ENCODE data around the gene SLC22A7. TPM values are rescaled to one million over a fixed set of nuclear protein-coding genes. Genes with fewer than 3 reads are reported as not detected.
A peak's percentile ranks its signal among the peaks of the same experiment; 100 is the strongest.

The SLC22A7 gene
- total and polyA plus RNA-seq, 2 experiments from 2014 or later, result not detected

DNA sequence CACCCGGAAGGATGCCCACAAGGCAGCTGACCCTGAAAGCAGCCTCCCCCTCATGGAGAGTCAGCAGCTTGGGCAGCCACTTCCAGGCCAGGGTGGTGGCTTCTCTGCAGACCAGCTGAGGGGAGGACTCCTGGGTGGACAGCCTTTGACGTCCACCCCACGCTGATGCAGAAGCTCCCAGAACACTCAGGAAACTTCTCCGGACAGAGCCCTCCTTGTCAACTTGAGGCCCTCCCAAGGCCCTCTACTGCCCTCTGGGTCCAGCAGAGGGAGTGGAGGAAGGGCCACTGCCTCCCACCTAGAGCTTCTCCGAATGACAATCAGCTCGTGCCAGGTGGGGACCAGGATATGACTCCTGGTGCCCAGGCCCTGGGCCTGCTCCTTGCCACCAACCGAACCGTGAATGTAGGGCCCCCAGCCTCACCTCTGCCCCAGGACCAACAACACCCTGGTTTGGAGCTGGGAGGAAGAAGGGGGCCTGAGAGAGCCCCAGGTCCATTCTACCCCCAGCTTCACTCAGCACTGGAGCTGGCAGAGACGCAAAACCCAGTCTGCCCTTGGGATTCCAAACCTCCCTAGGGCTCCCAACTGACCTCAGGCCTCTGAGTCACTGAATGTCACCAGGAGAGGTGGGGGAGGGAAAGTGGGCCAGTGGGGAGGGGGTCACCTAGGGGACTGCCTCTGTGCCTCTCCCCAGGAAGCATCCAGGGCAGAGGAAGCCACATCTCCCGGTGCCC lies 10.9 kb upstream of the SLC22A7 start:
- Histone ChIP-seq H3F3A (ENCODE audit: insufficient read depth) (no peaks in the 10 kb centered on the region), H3K36me3 (ENCODE audit: low read depth) (no peaks in the 10 kb centered on the region), H3K4me1 (ENCODE audit: insufficient read depth) (no peaks in the 10 kb centered on the region), H3K9ac (no peak overlapping the region), H3K9me3 (ENCODE audit: low read depth) (no peaks in the 10 kb centered on the region), H3K9me2 (ENCODE audit: insufficient read depth) (no peaks in the 10 kb centered on the region), H3K27ac (no peak overlapping the region), H3K27me3 (replicated peaks; ENCODE audit: insufficient read depth) (peaks cover 13% of the 10 kb centered on the region), H4K20me1 (ENCODE audit: insufficient read depth) (no peaks in the 10 kb centered on the region), H3K4me3 (no peak overlapping the region), H3K4me2 (ENCODE audit: unreplicated experiment) (no peak overlapping the region), H3K79me2 (ENCODE audit: insufficient read depth) (no peaks in the 10 kb centered on the region), H2AFZ (no peak overlapping the region)
- TF ChIP-seq EZH2phosphoT487 (IDR thresholded peaks at IDR 0.05; ENCODE audit: insufficient read depth, low read depth) (no peak), EZH2 (IDR thresholded peaks at IDR 0.05; ENCODE audit: insufficient read depth, poor library complexity, severe bottlenecking) (no peak)
- 58 to 73% methylated on average over 9 to 10 of the region's 10 CpGs for WGBS, 2 experiments (ENCODE audit: low coverage in 1 of 2, low lambda C conversion rate in 2 of 2, missing lambda C conversion rate in 2 of 2)
- in situ Hi-C loops (cut with MboI), result no loop called here
- peak; percentile 27 for DNase-seq

DNA sequence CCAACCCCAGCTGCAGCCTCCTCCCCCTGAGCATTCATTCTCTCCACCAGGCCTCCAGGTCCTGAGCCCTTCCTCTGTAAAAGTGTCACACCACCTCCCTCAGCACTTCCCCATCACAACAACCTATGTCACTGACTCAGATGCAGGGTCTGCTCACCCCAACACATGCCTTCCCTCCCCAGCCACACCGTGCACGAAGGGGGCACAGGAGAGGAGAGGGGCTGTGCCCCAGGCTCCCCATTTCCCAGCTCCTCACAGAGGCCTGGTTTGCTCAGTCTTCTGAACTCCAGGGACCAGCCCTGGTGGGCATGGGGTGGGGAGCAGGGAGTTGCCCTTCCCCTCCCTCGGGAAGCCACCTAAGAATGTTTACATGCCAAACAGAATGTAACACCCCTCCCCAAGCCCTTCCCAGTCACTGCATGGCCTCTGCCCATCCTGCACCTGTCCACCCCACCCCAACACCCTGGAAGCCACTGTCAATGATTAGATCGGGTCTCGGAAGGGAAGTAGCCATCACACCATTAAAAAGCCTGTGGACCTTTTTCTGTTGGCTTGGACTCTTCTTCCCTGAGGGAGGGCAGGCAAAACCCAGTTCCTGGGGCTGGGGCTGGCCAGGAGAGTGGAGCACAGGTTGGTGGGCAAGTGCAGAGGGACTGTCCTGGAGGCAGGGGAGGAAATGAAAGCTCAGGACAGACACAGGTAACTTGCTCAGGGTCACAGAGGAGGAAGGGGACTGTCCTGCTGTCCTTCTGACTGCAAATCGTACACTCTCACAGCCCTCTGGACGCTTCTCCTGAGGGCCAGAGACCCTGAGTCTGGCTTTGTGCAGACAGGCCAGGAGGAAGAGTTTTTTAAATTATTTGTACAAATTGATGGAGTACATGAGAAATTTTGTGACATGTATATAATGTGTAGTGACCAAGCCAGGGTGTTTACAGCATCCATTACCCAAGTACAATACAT lies 10.1 kb upstream of the SLC22A7 start:
- Histone ChIP-seq H3K4me1 (ENCODE audit: insufficient read depth) (no peaks in the 10 kb centered on the region), H2AFZ (no peak overlapping the region), H4K20me1 (ENCODE audit: insufficient read depth) (no peaks in the 10 kb centered on the region), H3K9me3 (ENCODE audit: low read depth) (no peaks in the 10 kb centered on the region), H3K36me3 (ENCODE audit: low read depth) (no peaks in the 10 kb centered on the region), H3F3A (ENCODE audit: insufficient read depth) (no peaks in the 10 kb centered on the region), H3K79me2 (ENCODE audit: insufficient read depth) (no peaks in the 10 kb centered on the region), H3K9ac (no peak overlapping the region), H3K27me3 (replicated peaks; ENCODE audit: insufficient read depth) (peaks cover 13% of the 10 kb centered on the region), H3K27ac (no peak overlapping the region), H3K4me2 (ENCODE audit: unreplicated experiment) (no peak overlapping the region), H3K9me2 (ENCODE audit: insufficient read depth) (no peaks in the 10 kb centered on the region), H3K4me3 (no peak overlapping the region)
- 61 to 72% methylated on average over 7 of the region's 7 CpGs for WGBS, 2 experiments (ENCODE audit: low coverage in 1 of 2, low lambda C conversion rate in 2 of 2, missing lambda C conversion rate in 2 of 2)
- in situ Hi-C loops (cut with MboI), result no loop called here
- no peak for DNase-seq
- TF ChIP-seq EZH2 (IDR thresholded peaks at IDR 0.05; ENCODE audit: insufficient read depth, poor library complexity, severe bottlenecking), result no peak

DNA sequence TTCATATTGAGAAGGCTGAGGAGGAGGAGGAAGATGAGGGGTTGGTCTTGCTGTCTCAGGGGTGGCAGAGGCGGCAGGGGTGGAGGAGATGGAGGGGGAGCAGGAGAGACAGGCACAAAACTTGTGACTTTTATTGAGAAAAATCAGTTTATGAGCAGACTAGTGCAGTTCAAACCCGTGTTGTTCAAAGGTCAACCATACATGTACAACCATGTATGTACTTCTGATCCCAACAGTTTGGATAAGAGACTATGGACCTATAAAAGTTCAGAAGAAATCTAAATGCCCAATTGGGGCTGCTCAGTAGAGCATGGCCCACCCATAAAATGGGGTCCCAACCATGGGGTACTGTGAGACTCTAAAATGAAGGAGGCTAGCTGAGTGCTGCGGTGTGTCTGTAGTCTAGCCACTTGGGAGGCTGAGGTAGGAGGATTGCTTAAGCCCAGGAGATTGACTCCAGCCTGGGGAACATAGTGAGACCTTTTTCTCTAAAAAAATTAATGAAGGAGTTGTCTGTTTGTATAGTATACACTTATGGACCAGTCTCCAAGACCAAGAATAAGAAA lies 7.6 kb upstream of the SLC22A7 start:
- H3K4me1 ChIP-seq (ENCODE audit: insufficient read depth), result no peaks in the 10 kb centered on the region
- no peak for TF ChIP-seq EZH2phosphoT487 (IDR thresholded peaks at IDR 0.05; ENCODE audit: insufficient read depth, low read depth)
- TF ChIP-seq EZH2 (IDR thresholded peaks at IDR 0.05; ENCODE audit: insufficient read depth, poor library complexity, severe bottlenecking), result no peak
- 43 to 55% methylated on average over 3 of the region's 3 CpGs for WGBS, 2 experiments (ENCODE audit: low coverage in 1 of 2, low lambda C conversion rate in 2 of 2, missing lambda C conversion rate in 2 of 2)
- H2AFZ ChIP-seq, result no peak overlapping the region
- H3F3A ChIP-seq (ENCODE audit: insufficient read depth), result no peaks in the 10 kb centered on the region
- in situ Hi-C loops (cut with MboI), result no loop called here
- H4K20me1 ChIP-seq (ENCODE audit: insufficient read depth), result no peaks in the 10 kb centered on the region
- no peaks in the 10 kb centered on the region for H3K79me2 ChIP-seq (ENCODE audit: insufficient read depth)
- DNase-seq, result no peak
- no peaks in the 10 kb centered on the region for H3K9me3 ChIP-seq (ENCODE audit: low read depth)
- no peak overlapping the region for H3K4me2 ChIP-seq (ENCODE audit: unreplicated experiment)
- no peak overlapping the region for H3K9ac ChIP-seq
- H3K27ac ChIP-seq, result no peak overlapping the region
- peaks cover 6% of the 10 kb centered on the region for H3K27me3 ChIP-seq (replicated peaks; ENCODE audit: insufficient read depth)
- no peaks in the 10 kb centered on the region for H3K36me3 ChIP-seq (ENCODE audit: low read depth)
- H3K4me3 ChIP-seq, result no peak overlapping the region
- H3K9me2 ChIP-seq (ENCODE audit: insufficient read depth), result no peaks in the 10 kb centered on the region

DNA sequence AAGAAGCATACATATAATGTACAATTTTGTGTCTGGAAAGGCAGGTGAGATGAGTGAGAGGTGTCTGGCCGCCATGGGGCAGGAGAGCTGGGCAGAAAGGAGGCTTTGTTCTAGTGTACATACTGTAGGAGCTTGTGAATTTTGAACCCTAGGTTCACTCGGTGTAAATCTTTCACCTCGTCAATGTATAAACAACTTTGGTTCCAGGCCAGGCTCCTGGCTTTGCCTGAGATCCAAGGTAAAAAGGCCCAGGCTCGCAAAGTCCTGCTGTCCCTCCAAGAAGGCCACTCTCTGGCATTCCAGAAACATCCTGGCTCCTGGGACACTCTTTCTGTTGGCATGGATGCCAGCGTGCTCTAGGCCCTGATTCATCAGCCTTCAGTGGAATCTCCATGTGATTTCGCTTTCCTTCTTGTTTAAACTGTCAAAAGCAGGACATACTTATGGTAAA lies 7.1 kb upstream of the SLC22A7 start:
- H3K4me3 ChIP-seq, result no peak overlapping the region
- no peak overlapping the region for H2AFZ ChIP-seq
- no peak overlapping the region for H3K4me2 ChIP-seq (ENCODE audit: unreplicated experiment)
- TF ChIP-seq EZH2phosphoT487 (IDR thresholded peaks at IDR 0.05; ENCODE audit: insufficient read depth, low read depth), result no peak
- no peak for TF ChIP-seq EZH2 (IDR thresholded peaks at IDR 0.05; ENCODE audit: insufficient read depth, poor library complexity, severe bottlenecking)
- no peaks in the 10 kb centered on the region for H3K36me3 ChIP-seq (ENCODE audit: low read depth)
- in situ Hi-C loops (cut with MboI), result no loop called here
- H3K9ac ChIP-seq, result no peak overlapping the region
- 69 to 74% methylated on average over 6 of the region's 6 CpGs for WGBS, 2 experiments (ENCODE audit: low coverage in 1 of 2, low lambda C conversion rate in 2 of 2, missing lambda C conversion rate in 2 of 2)
- no peaks in the 10 kb centered on the region for H3K9me3 ChIP-seq (ENCODE audit: low read depth)
- no peaks in the 10 kb centered on the region for H3K4me1 ChIP-seq (ENCODE audit: insufficient read depth)
- H3K27me3 ChIP-seq (replicated peaks; ENCODE audit: insufficient read depth), result peaks cover 1% of the 10 kb centered on the region
- H4K20me1 ChIP-seq (ENCODE audit: insufficient read depth), result no peaks in the 10 kb centered on the region
- peak; percentile 35 for DNase-seq
- H3K9me2 ChIP-seq (ENCODE audit: insufficient read depth), result no peaks in the 10 kb centered on the region
- no peaks in the 10 kb centered on the region for H3F3A ChIP-seq (ENCODE audit: insufficient read depth)
- H3K79me2 ChIP-seq (ENCODE audit: insufficient read depth), result no peaks in the 10 kb centered on the region
- H3K27ac ChIP-seq, result no peak overlapping the region
